VCaP (cell line): ENCODE results near the gene RNLS.

ENCODE experiments used
- H3K27ac ChIP-seq: fragments of 450-650 bp; 2 replicates; pipeline ENCODE4 v1.5.1; 2017
- TF ChIP-seq, protein P1 (sequence below): fragments of 450-650 bp; conservative IDR thresholded peaks from 2 replicates; pipeline ENCODE4 v1.5.1; 2017; ENCODE audit warnings: mild to moderate bottlenecking, moderate library complexity

The RNLS gene

GRCh38 chr10:88382699-88383098, 200.4 kb downstream of the RNLS start:
- TF ChIP-seq, protein P1, sequence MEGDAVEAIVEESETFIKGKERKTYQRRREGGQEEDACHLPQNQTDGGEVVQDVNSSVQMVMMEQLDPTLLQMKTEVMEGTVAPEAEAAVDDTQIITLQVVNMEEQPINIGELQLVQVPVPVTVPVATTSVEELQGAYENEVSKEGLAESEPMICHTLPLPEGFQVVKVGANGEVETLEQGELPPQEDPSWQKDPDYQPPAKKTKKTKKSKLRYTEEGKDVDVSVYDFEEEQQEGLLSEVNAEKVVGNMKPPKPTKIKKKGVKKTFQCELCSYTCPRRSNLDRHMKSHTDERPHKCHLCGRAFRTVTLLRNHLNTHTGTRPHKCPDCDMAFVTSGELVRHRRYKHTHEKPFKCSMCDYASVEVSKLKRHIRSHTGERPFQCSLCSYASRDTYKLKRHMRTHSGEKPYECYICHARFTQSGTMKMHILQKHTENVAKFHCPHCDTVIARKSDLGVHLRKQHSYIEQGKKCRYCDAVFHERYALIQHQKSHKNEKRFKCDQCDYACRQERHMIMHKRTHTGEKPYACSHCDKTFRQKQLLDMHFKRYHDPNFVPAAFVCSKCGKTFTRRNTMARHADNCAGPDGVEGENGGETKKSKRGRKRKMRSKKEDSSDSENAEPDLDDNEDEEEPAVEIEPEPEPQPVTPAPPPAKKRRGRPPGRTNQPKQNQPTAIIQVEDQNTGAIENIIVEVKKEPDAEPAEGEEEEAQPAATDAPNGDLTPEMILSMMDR, result no peak
- H3K27ac ChIP-seq, result no peak overlapping the region

DNA sequence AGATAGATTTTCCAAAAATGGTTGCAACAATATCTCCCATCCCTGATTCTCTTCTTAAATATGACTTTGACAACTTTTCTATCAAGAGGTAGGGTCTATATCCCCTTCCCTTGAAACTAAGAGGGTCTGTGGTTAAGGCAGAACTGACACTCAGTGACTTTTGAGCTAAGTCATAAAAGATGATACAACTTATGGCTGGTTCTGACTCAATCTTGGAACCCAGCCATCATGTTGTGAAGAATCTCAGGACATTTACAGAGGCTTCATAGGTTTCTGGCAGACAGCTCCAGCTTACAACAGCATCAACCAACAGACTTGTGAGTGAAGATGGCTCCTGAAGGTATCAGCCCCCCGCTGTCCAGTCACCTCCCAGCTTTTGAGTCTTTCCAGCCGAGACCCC, 203.5 kb downstream of the RNLS start:
- H3K27ac ChIP-seq, result peak overlapping the region; percentile 39
- TF ChIP-seq, protein P1, result no peak

DNA sequence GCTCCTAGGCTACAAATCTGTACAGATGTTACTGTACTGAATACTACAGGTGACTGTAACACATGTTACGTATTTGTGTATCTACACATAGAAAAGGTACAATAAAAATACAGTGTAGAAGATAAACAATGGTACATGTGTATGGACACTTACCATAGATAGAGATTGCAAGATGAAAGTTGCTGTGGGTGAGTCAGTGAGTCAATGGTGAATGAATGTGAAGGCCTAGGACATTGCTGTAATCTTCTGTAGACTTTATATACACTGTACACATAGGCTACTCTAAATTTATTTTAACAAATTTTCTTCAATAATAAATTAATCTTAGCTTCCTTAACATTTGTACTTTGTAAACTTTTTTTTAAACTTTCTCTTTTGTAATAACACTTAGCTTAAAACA, 205.6 kb downstream of the RNLS start:
- TF ChIP-seq, protein P1, result no peak
- H3K27ac ChIP-seq, result no peak overlapping the region

GRCh38 chr10:88374392-88375175, 208.5 kb downstream of the RNLS start:
- TF ChIP-seq, protein P1, result no peak
- H3K27ac ChIP-seq, result no peak overlapping the region

DNA sequence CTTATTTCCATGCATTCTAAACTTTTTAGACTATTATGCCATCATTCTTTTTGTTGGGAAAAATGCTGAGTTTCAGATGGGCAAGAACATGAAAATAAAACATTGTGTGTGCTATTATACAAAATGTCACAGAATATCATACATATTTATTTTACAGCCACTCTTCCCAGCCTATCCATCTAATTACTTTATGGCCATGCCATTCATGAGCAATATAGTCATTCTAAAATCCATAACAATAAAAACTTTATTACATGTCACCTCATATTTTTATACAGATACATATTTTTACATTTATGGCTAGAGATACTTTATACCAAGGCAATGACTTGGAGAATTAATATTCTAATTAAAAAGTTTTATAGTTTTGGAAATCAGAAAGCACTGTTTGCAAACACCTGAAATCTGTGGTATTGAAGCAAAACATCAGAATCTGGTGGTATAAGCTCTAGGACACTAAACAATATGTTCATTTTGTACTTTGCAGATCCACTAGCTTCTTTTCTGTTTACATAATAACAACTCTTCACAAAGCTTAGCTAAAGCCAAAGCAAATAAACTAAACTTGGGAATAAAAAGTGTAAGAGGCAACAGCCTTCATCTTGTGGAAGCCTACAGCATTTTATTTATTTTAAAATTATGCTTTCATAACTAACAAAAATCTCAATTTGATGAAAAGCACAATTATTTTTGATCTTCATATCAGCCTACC, 210.1 kb downstream of the RNLS start:
- TF ChIP-seq, protein P1, result no peak
- peak overlapping the region; percentile 28; the same call in 1 of the 2 replicates for H3K27ac ChIP-seq

DNA sequence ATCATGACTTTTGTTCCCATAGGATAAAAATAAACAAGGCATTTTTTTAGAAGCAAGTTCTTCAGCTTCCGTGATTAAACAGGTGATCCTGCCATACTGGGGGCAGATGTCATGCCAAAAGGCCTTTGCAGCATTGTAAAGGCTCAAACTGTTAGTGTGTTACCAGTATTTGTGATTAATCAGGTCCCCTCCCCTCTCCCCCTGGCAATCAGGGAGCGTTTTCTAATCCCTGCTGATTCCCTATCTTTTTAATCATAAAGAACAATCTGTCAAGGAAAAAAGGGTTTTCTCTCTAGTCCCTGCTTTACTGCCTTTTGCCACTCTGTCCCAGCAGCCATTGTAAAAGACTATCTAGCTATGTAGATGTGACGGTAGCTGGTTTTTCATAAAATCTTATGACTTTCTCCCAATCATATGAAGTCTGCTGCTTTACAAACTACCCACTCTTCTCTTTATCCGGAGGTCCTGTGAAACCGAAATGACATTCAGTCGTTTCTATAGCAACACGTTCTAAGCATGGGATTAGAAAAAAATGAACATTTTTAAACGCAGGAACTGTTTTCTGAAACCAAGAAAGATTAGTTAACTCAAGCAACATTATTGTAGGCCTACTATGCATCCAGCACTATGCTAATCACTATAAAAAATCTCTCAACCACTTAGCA, 210.9 kb downstream of the RNLS start:
- TF ChIP-seq, protein P1, result no peak
- peak overlapping the region; percentile 28; the same call in 1 of the 2 replicates for H3K27ac ChIP-seq

DNA sequence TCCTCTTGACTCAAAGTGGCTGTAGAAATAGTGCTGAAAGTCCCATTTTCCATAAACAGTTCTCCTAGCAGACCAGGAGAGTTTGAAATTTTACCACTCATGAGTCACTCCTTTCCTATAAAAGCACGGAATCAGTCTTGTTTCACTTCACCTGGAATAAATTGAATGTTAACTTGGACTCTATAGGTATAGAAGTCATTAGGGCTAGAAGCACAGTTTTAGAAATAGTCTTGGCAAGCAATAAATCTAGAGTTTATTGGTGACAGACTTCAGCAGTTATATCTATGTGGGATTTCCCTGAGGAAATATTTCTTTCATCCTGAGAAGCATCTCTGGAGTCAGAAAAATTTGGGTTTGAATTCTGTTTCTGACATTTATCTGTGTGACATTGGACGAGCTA, 212.4 kb downstream of the RNLS start:
- H3K27ac ChIP-seq, result no peak overlapping the region
- TF ChIP-seq, protein P1, result no peak
